GM23338 (cell line): ENCODE measurements around the gene CRMP1. TPM values are rescaled to one million over a fixed set of nuclear protein-coding genes. Genes with fewer than 3 reads are reported as not detected.

Experiments used
- ATAC-seq: fragments of 200-7000 bp; cut with Tn5 transposase; 3 replicates; pipeline ENCODE4 v1.9.1; 2020
- DNase-seq: peaks from one replicate; pipeline ENCODE4 v3.0.0-alpha.2; 2015; ENCODE audit warnings: low spot score
- H2AFZ ChIP-seq: fragments of 200-600 bp; sonication (generic); 2 replicates; pipeline ENCODE4 v1.8.0; 2016; ENCODE audit warnings: antibody characterized with exemption, mild to moderate bottlenecking, moderate library complexity
- H3F3A ChIP-seq: fragments of 200-600 bp; sonication (generic); replicated peaks from 2 replicates; pipeline ENCODE4 v1.8.0; 2017; ENCODE audit warnings: antibody characterized with exemption, mixed run types, low read depth
- H3K27ac ChIP-seq: fragments of 200-600 bp; sonication (generic); 2 replicates; pipeline ENCODE4 v1.6.1; 2016; ENCODE audit warnings: low read depth
- H3K27me3 ChIP-seq: fragments of 200-600 bp; sonication (generic); 2 replicates; pipeline ENCODE4 v1.8.0; 2016; ENCODE audit warnings: mild to moderate bottlenecking, mixed run types, moderate library complexity; ENCODE audit not compliant: insufficient read depth
- H3K36me3 ChIP-seq: fragments of 200-600 bp; sonication (generic); 2 replicates; pipeline ENCODE4 v1.8.0; 2016; ENCODE audit warnings: mild to moderate bottlenecking; ENCODE audit not compliant: insufficient read depth
- H3K4me1 ChIP-seq: fragments of 200-600 bp; sonication (generic); 2 replicates; pipeline ENCODE4 v1.8.0; 2016; ENCODE audit warnings: mild to moderate bottlenecking, moderate library complexity; ENCODE audit not compliant: insufficient read depth
- H3K4me2 ChIP-seq: fragments of 200-600 bp; sonication (generic); 2 replicates; pipeline ENCODE4 v1.7.1; 2017; ENCODE audit warnings: mixed run types
- H3K4me3 ChIP-seq: fragments of 200-600 bp; sonication (generic); 2 replicates; pipeline ENCODE4 v1.6.1; 2016; ENCODE audit warnings: mixed run types
- H3K79me2 ChIP-seq: fragments of 200-600 bp; sonication (generic); replicated peaks from 2 replicates; pipeline ENCODE4 v1.8.0; 2017; ENCODE audit warnings: mild to moderate bottlenecking; ENCODE audit not compliant: insufficient read depth
- H3K9me2 ChIP-seq: fragments of 200-600 bp; sonication (generic); 2 replicates; pipeline ENCODE4 v1.8.0; 2017; ENCODE audit not compliant: insufficient read depth
- H4K20me1 ChIP-seq: fragments of 200-600 bp; sonication (generic); replicated peaks from 2 replicates; pipeline ENCODE4 v1.8.0; 2017; ENCODE audit warnings: mild to moderate bottlenecking; ENCODE audit not compliant: insufficient read depth
- H3K27ac Mint-ChIP-seq: 2 replicates; pipeline ENCODE4 v1.8.0; 2020; ENCODE audit warnings: inconsistent platforms, mild to moderate bottlenecking, moderate library complexity, mixed read lengths
- H3K27me3 Mint-ChIP-seq: 3 replicates; pipeline ENCODE4 v1.8.0; 2022; ENCODE audit warnings: low read depth, mild to moderate bottlenecking, moderate library complexity, mixed read lengths, inconsistent platforms; ENCODE audit not compliant: insufficient read depth, poor library complexity
- H3K36me3 Mint-ChIP-seq: 3 replicates; pipeline ENCODE4 v1.8.0; 2021; ENCODE audit warnings: low read depth, mild to moderate bottlenecking, inconsistent platforms, moderate library complexity, mixed read lengths
- H3K4me1 Mint-ChIP-seq: 3 replicates; pipeline ENCODE4 v1.8.0; 2020; ENCODE audit warnings: mild to moderate bottlenecking, inconsistent platforms, mixed read lengths
- H3K4me3 Mint-ChIP-seq: 3 replicates; pipeline ENCODE4 v1.8.0; 2021; ENCODE audit warnings: moderate library complexity, mild to moderate bottlenecking, inconsistent platforms, mixed read lengths
- H3K9me3 Mint-ChIP-seq: 3 replicates; pipeline ENCODE4 v1.8.0; 2020; ENCODE audit warnings: moderate library complexity, mild to moderate bottlenecking, inconsistent platforms, mixed read lengths
- CREB1 ChIP-seq: fragments of 250-450 bp; sonication (Bioruptor Pico); IDR thresholded peaks from 2 replicates; pipeline ENCODE4 v1.5.0; 2020; ENCODE audit warnings: low read depth, mild to moderate bottlenecking, moderate library complexity
- CTCF ChIP-seq, 2 experiments: fragments of 200-600 bp in 1 of 2; sonication (generic) in 1 of 2; conservative IDR thresholded peaks; 2 replicates each; pipeline versions ENCODE4 v1.5.1 to v1.6.1; 2016 to 2017; ENCODE audit warnings: antibody characterized with exemption in 2 of 2, low read depth in 2 of 2, mild to moderate bottlenecking in 2 of 2, moderate library complexity in 1 of 2
- ETS1 ChIP-seq: IDR thresholded peaks from 2 replicates; pipeline ENCODE4 v1.6.1; 2016; ENCODE audit warnings: antibody characterized with exemption
- EZH2 ChIP-seq: fragments of 200-600 bp; sonication (generic); IDR thresholded peaks from one replicate; pipeline ENCODE4 v1.8.0; 2017; ENCODE audit warnings: antibody characterized with exemption, mild to moderate bottlenecking, low read depth; ENCODE audit not compliant: unreplicated experiment
- EZH2phosphoT487 ChIP-seq: fragments of 200-600 bp; sonication (generic); IDR thresholded peaks from one replicate; pipeline ENCODE4 v1.8.1; 2018; ENCODE audit warnings: antibody characterized with exemption; ENCODE audit not compliant: unreplicated experiment
- JUNB ChIP-seq: IDR thresholded peaks from one replicate; pipeline ENCODE4 v1.6.1; 2016; ENCODE audit warnings: antibody characterized with exemption; ENCODE audit not compliant: unreplicated experiment
- NANOG ChIP-seq: IDR thresholded peaks from 2 replicates; pipeline ENCODE4 v1.6.1; 2016; ENCODE audit warnings: antibody characterized with exemption, borderline replicate concordance
- POLR2AphosphoS5 ChIP-seq: IDR thresholded peaks from 2 replicates; pipeline ENCODE4 v1.6.1; 2016; ENCODE audit warnings: antibody characterized with exemption, low read depth
- REST ChIP-seq: IDR thresholded peaks from one replicate; pipeline ENCODE4 v1.6.1; 2018; ENCODE audit warnings: antibody characterized with exemption; ENCODE audit not compliant: unreplicated experiment
- STAT1 ChIP-seq: IDR thresholded peaks from one replicate; pipeline ENCODE4 v1.6.1; 2016; ENCODE audit warnings: antibody characterized with exemption; ENCODE audit not compliant: unreplicated experiment
- ZNF114 ChIP-seq: fragments of 250-450 bp; sonication (Bioruptor Pico); IDR thresholded peaks from 2 replicates; pipeline ENCODE4 v1.5.0; 2020; ENCODE audit warnings: mild to moderate bottlenecking, moderate library complexity
- ZNF331 ChIP-seq: fragments of 250-450 bp; sonication (Bioruptor Pico); IDR thresholded peaks from 2 replicates; pipeline ENCODE4 v1.5.0; 2020; ENCODE audit warnings: low read depth, mild to moderate bottlenecking, moderate library complexity
- ZNF462 ChIP-seq: fragments of 250-450 bp; sonication (Bioruptor Pico); IDR thresholded peaks from 2 replicates; pipeline ENCODE4 v1.5.0; 2020; ENCODE audit warnings: mild to moderate bottlenecking, moderate library complexity
- polyA plus RNA-seq: library from polyadenylated mRNA; unstranded; fragments of >200 nt; fragmentation: Nextera tagmentation; extraction: Ambion mirVana; gene quantifications from 2 replicates; pipeline ENCODE4 v1.2.1, GENCODE V29; 2016
- total RNA-seq: library from RNA; depleted of rRNA; stranded (reverse); fragments of >200 nt; shearing (Covaris generic); gene quantifications from 2 replicates; pipeline ENCODE4 v1.2.3, GENCODE V29; 2014

The CRMP1 gene
- total and polyA plus RNA-seq, 2 experiments from 2014 or later, result 52.7 to 146 TPM

GRCh38 chr4:5893591-5893990 is 705 bp upstream of the CRMP1 start:
- Mint-ChIP-seq H3K4me3 (peak overlapping the region; percentile 65), H3K4me1 (peaks cover 39% of the 10 kb centered on the region), H3K27ac (no peak overlapping the region), H3K27me3 (peaks cover 70% of the 10 kb centered on the region), H3K36me3 (no peaks in the 10 kb centered on the region; the same call in 1 of the 3 replicates), H3K9me3 (peaks cover 13% of the 10 kb centered on the region; the same call in 2 of the 3 replicates)
- Histone ChIP-seq H3F3A (0 out of 2 replicates have a peak, but pooled peaks cover 4% of the 10 kb centered on the region), H3K4me2 (peak overlapping the region; percentile 81), H3K4me1 (peaks cover 27% of the 10 kb centered on the region), H3K27me3 (peaks cover 69% of the 10 kb centered on the region), H3K36me3 (no peaks in the 10 kb centered on the region), H3K9me2 (no peaks in the 10 kb centered on the region), H2AFZ (peak overlapping the region; percentile 78; the same call in 1 of the 2 replicates), H3K27ac (no peak overlapping the region), H3K4me3 (peak overlapping the region; percentile 55), H4K20me1 (peaks cover 8% of the 10 kb centered on the region; the same call in 1 of the 2 replicates), H3K79me2 (peaks cover 4% of the 10 kb centered on the region; the same call in 1 of the 2 replicates)
- DNase-seq (no peak), ATAC-seq (no peak)
- TF ChIP-seq ZNF462 (CRISPR knock-in tag) (no peak), CTCF (conservative IDR thresholded peaks at IDR 0.05; ENCODE audit: low read depth in 2 of 2) (peak in 1 of 2 experiments; percentile 39; a peak in 2 of 4 replicates), NANOG (no peak), EZH2phosphoT487 (no peak), CREB1 (CRISPR knock-in tag) (no peak), EZH2 (peak; percentile 42), ZNF114 (no peak), ZNF331 (CRISPR knock-in tag) (no peak), POLR2AphosphoS5 (no peak), ETS1 (no peak), REST (no peak), STAT1 (no peak), JUNB (no peak)
